GM19324 (cell line): ENCODE results near the gene DAAM2.

ENCODE experiments used
- ATAC-seq: cut with Tn5 transposase; IDR thresholded peaks from one replicate; pipeline ENCODE4 v1.9.1; 2021; ENCODE audit warnings: mild to moderate bottlenecking, moderate library complexity; ENCODE audit not compliant: unreplicated experiment, low FRiP score

Gene DAAM2

GRCh38 chr6:39880594-39880993, 88.4 kb downstream of the DAAM2 start:
- no peak for ATAC-seq

DNA sequence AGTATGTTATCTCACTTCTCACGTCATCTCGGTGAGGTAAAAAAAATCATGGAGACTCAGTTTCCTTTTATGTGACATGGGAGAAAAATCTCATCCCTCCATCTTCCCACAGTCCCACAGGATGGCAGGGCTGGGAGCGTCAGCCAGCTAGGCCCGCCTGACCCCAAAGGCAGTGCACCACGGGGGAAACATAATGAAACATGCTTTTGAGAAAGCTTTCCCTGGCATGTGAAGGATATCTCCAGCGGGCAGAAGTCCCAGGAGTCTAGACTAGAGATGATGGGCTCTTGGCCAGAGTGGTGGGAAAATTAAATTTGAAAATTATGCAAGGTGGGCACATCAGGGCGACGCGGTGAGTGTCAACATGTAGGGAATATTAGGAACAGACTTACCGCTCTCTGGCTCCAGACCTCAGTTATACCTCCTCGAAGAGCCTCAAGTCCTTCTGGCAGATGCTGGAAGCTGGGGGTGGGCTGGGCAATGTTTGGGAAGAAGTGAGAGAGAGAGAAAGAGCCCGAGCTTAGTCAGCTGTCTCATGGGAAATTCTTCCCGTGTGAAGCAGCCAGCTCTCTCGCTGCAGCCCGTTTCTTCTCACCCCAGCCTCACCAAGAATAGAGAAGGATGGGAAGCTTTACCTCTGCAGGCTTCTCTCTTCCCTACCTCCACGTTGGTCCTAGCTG, 89.8 kb downstream of the DAAM2 start:
- ATAC-seq = no peak

DNA sequence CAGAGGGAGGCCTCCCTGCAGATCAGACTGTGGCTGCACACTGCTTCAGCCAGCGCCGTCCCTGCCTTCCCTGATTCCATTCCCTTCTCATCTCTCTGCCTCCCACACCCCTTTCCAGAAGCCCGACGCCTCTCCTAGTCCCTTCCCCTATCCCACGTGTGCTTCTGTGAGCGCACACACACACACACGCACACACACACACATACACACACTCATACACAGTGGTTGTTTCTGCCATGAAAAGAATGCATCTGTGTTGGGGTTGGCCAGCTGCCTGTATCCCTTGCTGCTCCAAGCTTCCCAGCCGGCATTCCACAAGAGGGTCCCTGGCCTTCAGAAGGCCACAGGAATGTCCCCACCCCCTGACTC, 90.3 kb downstream of the DAAM2 start:
- no peak for ATAC-seq

- no peak for ATAC-seq
These were observed 92.5 kb downstream of the DAAM2 start for GRCh38 chr6:39884696-39885095.

DNA sequence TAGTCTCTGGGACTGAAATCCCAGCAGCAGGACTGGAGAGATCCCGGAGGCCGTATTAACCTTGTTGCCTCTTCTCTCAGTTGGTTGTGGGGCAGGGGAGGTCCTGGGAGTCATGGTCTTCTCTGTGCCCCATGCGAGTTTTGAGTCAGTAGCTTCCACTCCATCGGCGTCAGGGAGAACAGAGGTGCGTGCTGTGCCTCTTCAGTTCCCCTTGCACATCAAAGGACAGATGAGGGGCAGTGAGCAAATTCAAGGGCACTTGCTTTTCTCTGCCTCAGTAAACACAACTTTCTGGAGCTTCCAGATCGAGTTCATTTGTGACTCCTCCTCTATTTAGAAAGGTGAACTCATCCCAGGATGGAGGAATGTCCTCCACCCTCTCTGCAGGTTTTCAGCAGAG, 93.5 kb downstream of the DAAM2 start:
- no peak for ATAC-seq

- no peak for ATAC-seq
These were observed 94.7 kb downstream of the DAAM2 start for GRCh38 chr6:39886871-39887270.

- ATAC-seq = no peak
These were observed 95.7 kb downstream of the DAAM2 start for GRCh38 chr6:39887692-39888450.

GRCh38 chr6:39889229-39889628, 97.1 kb downstream of the DAAM2 start:
- ATAC-seq = no peak

GRCh38 chr6:39891353-39891752, 99.2 kb downstream of the DAAM2 start:
- ATAC-seq = no peak

DNA sequence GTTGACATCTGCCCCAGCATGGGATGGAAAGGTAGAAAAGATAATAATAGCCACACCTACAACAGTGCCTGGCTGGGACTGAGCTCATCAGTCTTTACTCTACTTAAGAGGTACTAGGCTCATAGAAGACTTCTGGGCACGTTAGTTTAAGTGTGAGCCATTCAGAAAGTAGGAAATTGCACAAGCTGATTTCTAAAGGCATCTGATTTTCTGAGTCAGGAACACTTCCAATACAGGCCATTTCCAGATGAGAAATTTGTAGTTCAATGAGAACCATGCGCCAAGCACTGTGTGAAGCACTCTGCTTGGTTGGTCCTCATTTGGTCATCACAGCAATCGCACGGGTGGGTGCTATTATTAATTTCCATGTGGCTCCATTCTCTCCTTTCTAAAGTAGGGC, 99.8 kb downstream of the DAAM2 start:
- ATAC-seq = no peak

DNA sequence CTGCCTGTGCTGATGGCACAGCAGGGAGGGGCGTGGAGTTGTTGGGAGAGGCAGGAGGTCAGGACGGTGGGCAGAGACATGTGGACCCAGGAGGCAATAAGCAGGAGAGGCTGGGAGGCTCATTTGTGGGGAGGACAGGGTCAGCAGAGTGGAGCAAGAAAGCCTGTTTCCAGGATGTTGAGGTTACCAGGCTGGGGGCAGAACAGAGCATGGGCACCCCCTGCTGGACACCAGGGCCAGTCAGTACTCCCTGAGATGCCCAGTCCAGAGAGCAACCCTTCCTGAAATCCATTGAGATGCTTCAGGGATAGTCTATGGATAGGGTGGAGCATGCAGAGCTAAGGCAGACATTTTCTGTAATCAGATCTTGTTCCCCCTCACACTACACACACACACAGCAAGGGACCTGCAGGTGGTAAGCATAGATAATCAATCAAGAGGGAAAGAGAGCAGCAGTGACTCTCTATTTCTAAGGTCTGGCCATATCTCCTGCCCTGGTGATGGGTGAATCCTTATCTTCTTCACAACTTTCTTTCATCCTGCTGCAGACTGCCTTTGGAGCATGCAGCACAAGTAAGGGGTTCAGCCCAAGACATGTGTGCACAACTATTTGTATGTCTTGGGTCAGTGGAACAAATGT, 100.4 kb downstream of the DAAM2 start:
- no peak for ATAC-seq

DNA sequence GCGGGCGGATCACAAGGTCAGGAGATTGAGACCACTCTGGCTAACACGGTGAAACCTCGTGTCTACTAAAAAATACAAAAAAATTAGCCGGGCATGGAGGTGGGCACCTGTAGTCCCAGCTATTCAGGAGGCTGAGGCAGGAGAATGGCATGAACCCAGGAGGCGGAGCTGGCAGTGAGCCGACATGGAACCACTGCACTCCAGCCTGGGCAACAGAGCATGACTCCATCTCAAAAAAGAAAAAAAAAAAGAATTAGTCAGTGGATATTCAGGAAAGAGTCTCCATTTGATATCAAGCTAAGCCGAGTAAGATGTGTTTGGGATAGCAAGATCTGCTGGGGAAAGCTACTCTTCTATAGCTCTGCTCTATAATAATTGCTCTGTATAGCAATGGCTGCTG, 101.1 kb downstream of the DAAM2 start:
- ATAC-seq = no peak

GRCh38 chr6:39896701-39897100, 104.5 kb downstream of the DAAM2 start:
- no peak for ATAC-seq

- ATAC-seq = no peak
These were observed 105.5 kb downstream of the DAAM2 start for GRCh38 chr6:39897698-39898097.

- no peak for ATAC-seq
These were observed 106.4 kb downstream of the DAAM2 start for GRCh38 chr6:39898625-39899024.

GRCh38 chr6:39899554-39900295, 107.5 kb downstream of the DAAM2 start:
- ATAC-seq = no peak

DNA sequence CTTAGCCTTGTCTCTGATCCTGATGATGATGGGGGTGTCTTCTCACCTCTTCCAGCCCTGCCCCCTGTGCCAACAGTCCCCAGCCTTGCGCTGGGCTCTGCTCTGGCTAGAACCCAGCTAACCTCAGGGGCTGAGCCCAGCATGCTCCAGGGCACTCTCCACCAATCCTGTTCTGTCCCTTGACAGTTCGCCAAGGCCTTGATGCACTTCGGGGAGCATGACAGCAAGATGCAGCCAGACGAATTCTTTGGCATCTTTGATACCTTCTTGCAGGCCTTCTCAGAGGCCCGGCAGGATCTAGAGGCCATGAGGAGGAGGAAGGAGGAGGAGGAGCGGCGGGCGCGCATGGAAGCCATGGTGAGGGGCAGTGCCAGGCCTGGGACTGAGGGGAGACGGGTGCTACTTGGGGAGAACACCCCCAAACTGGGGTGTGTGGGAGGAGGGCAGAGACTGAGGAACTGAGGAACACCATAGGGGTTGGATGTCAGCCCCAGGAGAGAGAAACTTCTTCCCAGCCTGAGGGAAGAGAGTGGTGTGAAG, 109.0 kb downstream of the DAAM2 start:
- ATAC-seq = no peak

DNA sequence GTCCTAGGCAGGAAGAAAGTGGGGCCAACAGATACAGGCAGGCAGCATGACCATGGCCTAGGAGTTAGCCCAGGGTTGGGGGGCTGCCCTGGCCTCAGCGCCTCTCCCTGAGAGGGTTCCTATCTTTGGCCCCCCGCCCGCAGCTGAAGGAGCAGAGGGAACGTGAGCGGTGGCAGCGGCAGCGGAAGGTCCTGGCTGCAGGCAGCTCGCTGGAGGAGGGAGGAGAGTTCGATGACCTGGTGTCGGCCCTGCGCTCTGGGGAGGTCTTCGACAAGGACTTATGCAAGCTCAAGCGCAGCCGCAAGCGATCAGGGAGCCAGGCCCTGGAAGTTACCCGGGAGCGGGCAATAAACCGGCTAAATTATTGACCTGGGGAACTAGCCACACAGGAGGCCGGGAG, 109.5 kb downstream of the DAAM2 start:
- no peak for ATAC-seq

- no peak for ATAC-seq
These were observed 110.0 kb downstream of the DAAM2 start for GRCh38 chr6:39902136-39902535.

DNA sequence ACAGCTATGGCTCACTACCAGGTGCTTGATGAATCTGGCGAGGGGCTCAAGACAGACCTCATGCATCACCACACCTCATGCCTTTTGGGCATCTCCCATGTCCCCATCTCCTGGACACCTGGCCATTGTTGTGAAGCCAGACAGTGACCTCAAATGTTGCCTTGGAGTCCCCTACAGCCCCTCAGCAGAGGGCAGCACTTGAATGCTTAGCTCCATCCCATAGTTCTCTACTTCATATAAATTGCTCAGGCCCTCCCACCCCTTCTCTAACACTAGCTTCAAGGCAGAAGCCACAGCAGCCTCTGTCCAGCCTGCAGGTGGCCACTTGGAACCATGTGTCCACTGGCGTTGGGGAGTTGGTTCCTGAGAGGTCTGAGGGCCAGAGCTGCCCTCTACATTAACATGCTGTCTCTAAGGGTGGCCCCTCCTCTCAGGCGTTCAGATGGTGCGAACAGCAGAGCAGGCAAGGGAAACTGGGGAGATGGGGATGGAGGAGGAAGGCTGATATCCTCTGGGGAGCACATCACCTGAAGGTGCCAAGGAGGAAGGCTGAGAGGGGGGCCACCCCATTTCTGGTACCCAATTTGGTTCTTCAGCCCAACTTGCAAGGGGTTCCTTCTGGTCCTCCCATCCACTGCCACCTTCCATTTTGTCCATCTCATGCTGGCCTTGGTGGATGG, 110.8 kb downstream of the DAAM2 start:
- no peak for ATAC-seq
